HepG2 (cell line): ENCODE measurements around the gene GRAMD1A. TPM values are rescaled to one million over a fixed set of nuclear protein-coding genes. Genes with fewer than 3 reads are reported as not detected.
"Not testable (repeated sequence)": the region's sequence is repeated elsewhere in the genome, so short reads cannot be mapped to it uniquely, and the experiment has no call there.

Source experiments
- ATAC-seq: fragments of 200-7000 bp; cut with Tn5 transposase; 3 replicates; pipeline ENCODE4 v1.9.1; 2020; ENCODE audit warnings: mild to moderate bottlenecking, moderate library complexity
- BruUV-seq: library from RNA; stranded (reverse); fragments of 400-500 nt; replicated peaks from 2 replicates; lab custom pipeline; 2021; lab: Mats Ljungman, UMichigan
- CTCF ChIA-PET: fragments of 300-600 bp; formaldehyde crosslinking; extraction: SDS; loops from one replicate; lab custom pipeline; 2021; ENCODE audit warnings: low total read pairs, inconsistent platforms, low intra/inter-chr PET ratio; lab: Yijun Ruan, JAX
- POLR2A ChIA-PET: fragments of 350-600 bp; sonication (Branson Sonifier 250); formaldehyde crosslinking; loops from one replicate; lab custom pipeline; 2020; ENCODE audit warnings: antibody characterized with exemption, inconsistent platforms; lab: Yijun Ruan, JAX
- DNase-seq: peaks from one replicate; pipeline ENCODE4 v3.0.0-alpha.2; 2015; ENCODE audit warnings: low spot score
- FAIRE-seq: peaks from 3 replicates; lab custom pipeline; 2011; peaks lifted over from hg19 to GRCh38; lab: Jason Lieb, UNC
- H2AFZ ChIP-seq: one replicate; pipeline ENCODE4 v1.6.1; 2011; ENCODE audit warnings: low read length, inconsistent platforms
- H3K27ac ChIP-seq: fragments of 300-600 bp; 3 replicates; pipeline ENCODE4 v1.8.0; 2011; ENCODE audit warnings: mixed run types, mild to moderate bottlenecking, mixed read lengths, low read length, inconsistent platforms; ENCODE audit not compliant: insufficient read depth; ENCODE audit errors: extremely low read length
- H3K27me3 ChIP-seq, 2 experiments: fragments of 200-600 bp in 1 of 2; 2 replicates in 1 of 2; 3 replicates in 1 of 2; pipeline versions ENCODE4 v1.6.0 to v1.8.0; 2011; ENCODE audit warnings: low read length in 2 of 2, mild to moderate bottlenecking in 2 of 2, moderate library complexity in 2 of 2, inconsistent platforms in 1 of 2; ENCODE audit not compliant: insufficient read depth in 2 of 2, control insufficient read depth in 1 of 2
- H3K36me3 ChIP-seq, 2 experiments: fragments of 200-600 bp in 1 of 2; replicated peaks in 1 of 2; 2 replicates in 1 of 2; 3 replicates in 1 of 2; pipeline versions ENCODE4 v1.5.1 to v1.8.0; 2011; ENCODE audit warnings: low read length in 2 of 2, inconsistent platforms in 1 of 2; ENCODE audit not compliant: insufficient read depth in 2 of 2, control insufficient read depth in 1 of 2
- H3K4me1 ChIP-seq: 2 replicates; pipeline ENCODE4 v1.5.1; 2012; ENCODE audit warnings: low read length, inconsistent platforms; ENCODE audit not compliant: insufficient read depth
- H3K4me2 ChIP-seq: 2 replicates; pipeline ENCODE4 v1.6.0; 2011; ENCODE audit warnings: low read depth, low read length, inconsistent platforms
- H3K4me3 ChIP-seq, 3 experiments: fragments of 200-600 bp in 1 of 3; sonication (generic), shearing (Covaris generic) in 1 of 3; replicated peaks in 1 of 3; 2 replicates each; pipeline ENCODE4 v1.5.1; 2011 to 2016; ENCODE audit warnings: low read length in 3 of 3, inconsistent platforms in 2 of 3, low read depth in 2 of 3, mild to moderate bottlenecking in 2 of 3, control low read depth in 1 of 3, mixed read lengths in 1 of 3; ENCODE audit not compliant: insufficient read depth in 1 of 3
- H3K79me2 ChIP-seq: one replicate; pipeline ENCODE4 v1.6.1; 2011; ENCODE audit warnings: low read length, inconsistent platforms; ENCODE audit not compliant: insufficient read depth
- H3K9ac ChIP-seq: 2 replicates; pipeline ENCODE4 v1.6.0; 2011; ENCODE audit warnings: mild to moderate bottlenecking, low read depth, low read length, inconsistent platforms; ENCODE audit not compliant: insufficient read depth
- H3K9me3 ChIP-seq: 2 replicates; pipeline ENCODE4 v1.5.1; 2012; ENCODE audit warnings: mild to moderate bottlenecking, low read length
- H4K20me1 ChIP-seq: 2 replicates; pipeline ENCODE4 v1.6.0; 2011; ENCODE audit warnings: inconsistent platforms, mild to moderate bottlenecking, low read length, moderate library complexity; ENCODE audit not compliant: insufficient read depth
- GABPB1 ChIP-seq: IDR thresholded peaks from 2 replicates; pipeline ENCODE4 v1.6.1; 2016; ENCODE audit warnings: mild to moderate bottlenecking, missing genetic modification reagents, moderate library complexity, missing compliant biosample characterization
- HMGXB4 ChIP-seq, 2 experiments: sonication (generic) in 1 of 2; formaldehyde crosslinking in 1 of 2; IDR thresholded peaks; 2 replicates each; pipeline versions ENCODE4 v1.4.0 to v1.6.1; 2018 to 2020; ENCODE audit warnings: missing genetic modification reagents in 2 of 2, borderline replicate concordance in 1 of 2, low read depth in 1 of 2, mild to moderate bottlenecking in 1 of 2, missing biosample characterization in 1 of 2
- KDM5B ChIP-seq: sonication (generic); formaldehyde crosslinking; IDR thresholded peaks from 2 replicates; pipeline ENCODE4 v1.4.0; 2020; ENCODE audit warnings: missing genetic modification reagents, mild to moderate bottlenecking, borderline replicate concordance
- MEF2D ChIP-seq: sonication (generic); formaldehyde crosslinking; IDR thresholded peaks from 2 replicates; pipeline ENCODE4 v1.5.1; 2020; ENCODE audit warnings: mild to moderate bottlenecking, missing genetic modification reagents
- MEIS1 ChIP-seq: sonication (generic); formaldehyde crosslinking; IDR thresholded peaks from 2 replicates; pipeline ENCODE4 v1.9.0; 2021; ENCODE audit warnings: mild to moderate bottlenecking, missing genetic modification reagents, moderate library complexity, borderline replicate concordance
- NR2F6 ChIP-seq, 2 experiments: IDR thresholded peaks; 2 replicates each; pipeline ENCODE4 v1.6.1; 2016; ENCODE audit warnings: antibody characterized with exemption in 1 of 2, mild to moderate bottlenecking in 1 of 2
- RBM39 ChIP-seq: fragments of 200-400 bp; formaldehyde crosslinking; IDR thresholded peaks from one replicate; pipeline ENCODE4 v1.6.1; 2018; ENCODE audit warnings: antibody characterized with exemption, mild to moderate bottlenecking, low read depth, low read length; ENCODE audit not compliant: poor library complexity, severe bottlenecking
- THAP8 ChIP-seq: sonication (generic); formaldehyde crosslinking; IDR thresholded peaks from 2 replicates; pipeline ENCODE4 v1.5.1; 2020; ENCODE audit warnings: missing genetic modification reagents, mild to moderate bottlenecking, borderline replicate concordance
- ZFP37 ChIP-seq: sonication (generic); formaldehyde crosslinking; IDR thresholded peaks from 2 replicates; pipeline ENCODE4 v1.4.0; 2020; ENCODE audit warnings: missing genetic modification reagents, borderline replicate concordance
- ZNF230 ChIP-seq: sonication (generic); formaldehyde crosslinking; IDR thresholded peaks from 2 replicates; pipeline ENCODE4 v1.4.0; 2020; ENCODE audit warnings: mild to moderate bottlenecking, missing genetic modification reagents
- ZNF567 ChIP-seq: sonication (generic); formaldehyde crosslinking; IDR thresholded peaks from 2 replicates; pipeline ENCODE4 v1.8.1; 2023; ENCODE audit warnings: mild to moderate bottlenecking, missing genetic modification reagents, borderline replicate concordance
- ZNF607 ChIP-seq: sonication (generic); formaldehyde crosslinking; IDR thresholded peaks from 2 replicates; pipeline ENCODE4 v1.5.1; 2020; ENCODE audit warnings: missing genetic modification reagents, mild to moderate bottlenecking, borderline replicate concordance
- ZNF724P ChIP-seq: sonication (generic); formaldehyde crosslinking; IDR thresholded peaks from 2 replicates; pipeline ENCODE4 v1.8.0; 2022; ENCODE audit warnings: missing genetic modification reagents, borderline replicate concordance
- ZNF770 ChIP-seq: sonication (generic); formaldehyde crosslinking; IDR thresholded peaks from 2 replicates; pipeline ENCODE4 v1.5.0; 2020; ENCODE audit warnings: mild to moderate bottlenecking, missing genetic modification reagents
- ZNF776 ChIP-seq: sonication (generic); formaldehyde crosslinking; IDR thresholded peaks from 2 replicates; pipeline ENCODE4 v1.4.0; 2020; ENCODE audit warnings: mild to moderate bottlenecking, missing genetic modification reagents
- WGBS: methylation state at CpG from one replicate; pipeline ENCODE4 v1.1.6; 2017; ENCODE audit warnings: low lambda C conversion rate; 5-methylcytosine and 5-hydroxymethylcytosine counted together
- in situ Hi-C: cut with HindIII; loops from 2 replicates; pipeline ENCODE4 v1.10.0; 2017; ENCODE audit warnings: low pct_unique_long_range_greater_than_20kb; ENCODE audit not compliant: extremely low pct_ligation_motif_present
- intact Hi-C: fragments of 100-400 bp; cut with micrococcal nuclease; formaldehyde crosslinking; loops from one replicate; pipeline ENCODE4 v1.10.0; 2022; ENCODE audit not compliant: unreplicated experiment
- polyA plus RNA-seq, 8 experiments: library from polyadenylated mRNA; depleted of rRNA in 3 of 8; stranded (reverse) in 7 of 8; unstranded in 1 of 8; fragments of >200 nt; fragmentation: Illumina TruSeq in 4 of 8; extraction: Trizol in 4 of 8; gene quantifications; 2 replicates each; pipeline versions ENCODE4 v1.2.1 to v1.2.3, GENCODE V29; 2011 to 2016; ENCODE audit warnings: low read depth in 4 of 8, missing spikeins in 1 of 8, mixed read lengths in 1 of 8; ENCODE audit not compliant: insufficient read depth in 1 of 8
- total RNA-seq, 5 experiments: library from RNA; depleted of rRNA; stranded (reverse); fragments of >200 nt; fragmentation: Illumina TruSeq; extraction: Trizol; gene quantifications; 2 replicates each; pipeline ENCODE4 v1.2.3, GENCODE V29; 2016; ENCODE audit warnings: low read depth in 1 of 5

GRAMD1A gene
- total and polyA plus RNA-seq, 2 of the 13 experiments (the other 11 are each of a cell fraction or from before 2014, with no cell fraction given), result 14.7 to 181 TPM

GRCh38 chr19:35005256-35005977 lies 5.3 kb downstream of the GRAMD1A start (continued):
- TF ChIP-seq NR2F6 (IDR thresholded peaks at IDR 0.05), result no peak
- peak; percentile 23; the same call in 1 of the 2 replicates for TF ChIP-seq NR2F6 (CRISPR knock-in tag; IDR thresholded peaks at IDR 0.05)
- 0 out of 2 replicates have a peak, but pooled peaks have one; percentile 15 for TF ChIP-seq ZNF607 (CRISPR knock-in tag)
- TF ChIP-seq THAP8 (CRISPR knock-in tag), result no peak

GRCh38 chr19:35006007-35006341 lies 5.9 kb downstream of the GRAMD1A start:
- H3K79me2 ChIP-seq, result peaks cover 47% of the 10 kb centered on the region
- intact Hi-C loops, result loop anchor here (1.0 kb wide), 1 partner anchor 11 kb away; no protein-coding TSS in a partner anchor
- TF ChIP-seq ZNF724P (CRISPR knock-in tag) (0 out of 2 replicates have a peak, but pooled peaks have one; percentile 2), KDM5B (peak; percentile 10; the same call in 1 of the 2 replicates), ZNF230 (CRISPR knock-in tag) (0 out of 2 replicates have a peak, but pooled peaks have one; percentile 19), HMGXB4 (CRISPR knock-in tag; IDR thresholded peaks at IDR 0.05; ENCODE audit: borderline replicate concordance in 1 of 2, low read depth in 1 of 2) (0 out of 4 replicates have a peak, but pooled peaks of 1 of the 2 experiments have one; percentile 1), MEIS1 (CRISPR knock-in tag) (peak; percentile 12; the same call in 1 of the 2 replicates), ZFP37 (CRISPR knock-in tag) (0 out of 2 replicates have a peak, but pooled peaks have one; percentile 3), ZNF567 (0 out of 2 replicates have a peak, but pooled peaks have one; percentile 53), MEF2D (CRISPR knock-in tag) (0 out of 2 replicates have a peak, but pooled peaks have one; percentile 54), ZNF770 (CRISPR knock-in tag) (peak; percentile 65), ZNF776 (0 out of 2 replicates have a peak, but pooled peaks have one; percentile 15), GABPB1 (CRISPR knock-in tag) (0 out of 2 replicates have a peak, but pooled peaks have one; percentile 6), RBM39 (peak; percentile 6)

More at GRCh38 chr19:35006007-35006341, 5.9 kb downstream of the GRAMD1A start:
- POLR2A ChIA-PET, result interaction anchor here (0.9 to 4.3 kb wide), 10 partner anchors 10 to 742 kb away, joined by 3 to 75 read pairs (median 4); partner anchors contain the start of genes HPN, LIN37 and ZNF30
- Histone ChIP-seq H4K20me1 (peaks cover 48% of the 10 kb centered on the region), H3K36me3 (peaks cover 14 to 25% of the 10 kb centered on the region in 2 experiments), H3K4me3 (peak overlapping the region in 1 of 3 experiments; percentile 22; a peak in 1 of 6 replicates), H3K4me2 (peak overlapping the region; percentile 48), H3K9ac (peak overlapping the region; percentile 19; the same call in 1 of the 2 replicates), H3K27ac (peak overlapping the region; percentile 63), H3K4me1 (peaks cover 62% of the 10 kb centered on the region)
- H3K9me3 ChIP-seq, in situ Hi-C loops, CTCF ChIA-PET, H3K27me3 ChIP-seq, ATAC-seq, H2AFZ ChIP-seq, FAIRE-seq, BruUV-seq, DNase-seq: not testable (repeated sequence)
- WGBS, result 7% methylated on average over 6 of the region's 6 CpGs
